ENCODE measurements around the gene PCDHGA1.

The PCDHGA1 gene

DNA sequence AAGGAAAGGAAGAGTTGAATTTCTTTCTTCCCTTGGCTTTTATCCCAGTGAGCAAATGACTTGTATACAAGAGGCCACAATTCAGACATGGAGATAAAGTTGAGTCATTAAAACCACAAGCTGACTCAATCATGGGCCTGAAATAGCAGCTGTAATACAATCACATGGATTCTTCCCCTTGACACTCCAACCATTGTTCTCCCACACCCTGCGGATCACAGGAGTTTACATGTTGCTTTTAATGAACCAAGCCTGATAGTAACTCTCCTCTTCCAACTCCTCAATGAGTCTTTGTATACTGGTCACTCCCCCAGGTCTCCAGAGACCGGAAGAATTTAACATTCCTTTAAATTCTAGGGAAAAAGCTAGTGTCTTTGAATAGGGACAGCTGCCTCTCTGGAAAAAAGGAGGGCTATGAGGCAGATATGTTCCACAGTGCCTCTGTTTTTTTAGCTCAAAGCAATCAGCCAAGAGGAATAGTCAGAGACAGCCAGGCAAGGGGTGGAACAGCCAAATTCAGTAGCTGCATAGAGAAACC lies 191.0 kb downstream of the PCDHGA1 start (continued):
- TF ChIP-seq, protein P1, sequence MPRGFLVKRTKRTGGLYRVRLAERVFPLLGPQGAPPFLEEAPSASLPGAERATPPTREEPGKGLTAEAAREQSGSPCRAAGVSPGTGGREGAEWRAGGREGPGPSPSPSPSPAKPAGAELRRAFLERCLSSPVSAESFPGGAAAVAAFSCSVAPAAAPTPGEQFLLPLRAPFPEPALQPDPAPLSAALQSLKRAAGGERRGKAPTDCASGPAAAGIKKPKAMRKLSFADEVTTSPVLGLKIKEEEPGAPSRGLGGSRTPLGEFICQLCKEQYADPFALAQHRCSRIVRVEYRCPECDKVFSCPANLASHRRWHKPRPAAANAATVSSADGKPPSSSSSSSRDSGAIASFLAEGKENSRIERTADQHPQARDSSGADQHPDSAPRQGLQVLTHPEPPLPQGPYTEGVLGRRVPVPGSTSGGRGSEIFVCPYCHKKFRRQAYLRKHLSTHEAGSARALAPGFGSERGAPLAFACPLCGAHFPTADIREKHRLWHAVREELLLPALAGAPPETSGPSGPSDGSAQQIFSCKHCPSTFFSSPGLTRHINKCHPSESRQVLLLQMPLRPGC (tag by site-specific recombination; IDR thresholded peaks at IDR 0.05) = peak; percentile 85
- TF ChIP-seq ZNF549 (tag by site-specific recombination; IDR thresholded peaks at IDR 0.05) (no peak), ZNF514 (tag by site-specific recombination; IDR thresholded peaks at IDR 0.05) (no peak), ZNF211 (tag by site-specific recombination; IDR thresholded peaks at IDR 0.05; ENCODE audit: low read depth) (0 out of 2 replicates have a peak, but pooled peaks have one; percentile 27), MEIS1 (CRISPR knock-in tag; IDR thresholded peaks at IDR 0.05; ENCODE audit: borderline replicate concordance) (no peak), SP7 (tag by site-specific recombination; IDR thresholded peaks at IDR 0.05) (peak; percentile 93), ZNF521 (tag by site-specific recombination; IDR thresholded peaks at IDR 0.05) (no peak)
- TF ChIP-seq, protein P2, sequence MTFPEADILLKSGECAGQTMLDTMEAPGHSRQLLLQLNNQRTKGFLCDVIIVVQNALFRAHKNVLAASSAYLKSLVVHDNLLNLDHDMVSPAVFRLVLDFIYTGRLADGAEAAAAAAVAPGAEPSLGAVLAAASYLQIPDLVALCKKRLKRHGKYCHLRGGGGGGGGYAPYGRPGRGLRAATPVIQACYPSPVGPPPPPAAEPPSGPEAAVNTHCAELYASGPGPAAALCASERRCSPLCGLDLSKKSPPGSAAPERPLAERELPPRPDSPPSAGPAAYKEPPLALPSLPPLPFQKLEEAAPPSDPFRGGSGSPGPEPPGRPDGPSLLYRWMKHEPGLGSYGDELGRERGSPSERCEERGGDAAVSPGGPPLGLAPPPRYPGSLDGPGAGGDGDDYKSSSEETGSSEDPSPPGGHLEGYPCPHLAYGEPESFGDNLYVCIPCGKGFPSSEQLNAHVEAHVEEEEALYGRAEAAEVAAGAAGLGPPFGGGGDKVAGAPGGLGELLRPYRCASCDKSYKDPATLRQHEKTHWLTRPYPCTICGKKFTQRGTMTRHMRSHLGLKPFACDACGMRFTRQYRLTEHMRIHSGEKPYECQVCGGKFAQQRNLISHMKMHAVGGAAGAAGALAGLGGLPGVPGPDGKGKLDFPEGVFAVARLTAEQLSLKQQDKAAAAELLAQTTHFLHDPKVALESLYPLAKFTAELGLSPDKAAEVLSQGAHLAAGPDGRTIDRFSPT (tag by site-specific recombination; IDR thresholded peaks at IDR 0.05) = peak; percentile 76
- TF ChIP-seq, protein P3, sequence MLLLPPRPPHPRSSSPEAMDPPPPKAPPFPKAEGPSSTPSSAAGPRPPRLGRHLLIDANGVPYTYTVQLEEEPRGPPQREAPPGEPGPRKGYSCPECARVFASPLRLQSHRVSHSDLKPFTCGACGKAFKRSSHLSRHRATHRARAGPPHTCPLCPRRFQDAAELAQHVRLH (tag by site-specific recombination; IDR thresholded peaks at IDR 0.05) = no peak
- TF ChIP-seq, protein P4, sequence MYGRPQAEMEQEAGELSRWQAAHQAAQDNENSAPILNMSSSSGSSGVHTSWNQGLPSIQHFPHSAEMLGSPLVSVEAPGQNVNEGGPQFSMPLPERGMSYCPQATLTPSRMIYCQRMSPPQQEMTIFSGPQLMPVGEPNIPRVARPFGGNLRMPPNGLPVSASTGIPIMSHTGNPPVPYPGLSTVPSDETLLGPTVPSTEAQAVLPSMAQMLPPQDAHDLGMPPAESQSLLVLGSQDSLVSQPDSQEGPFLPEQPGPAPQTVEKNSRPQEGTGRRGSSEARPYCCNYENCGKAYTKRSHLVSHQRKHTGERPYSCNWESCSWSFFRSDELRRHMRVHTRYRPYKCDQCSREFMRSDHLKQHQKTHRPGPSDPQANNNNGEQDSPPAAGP (tag by site-specific recombination; IDR thresholded peaks at IDR 0.05) = peak; percentile 96
- TF ChIP-seq, protein P5, sequence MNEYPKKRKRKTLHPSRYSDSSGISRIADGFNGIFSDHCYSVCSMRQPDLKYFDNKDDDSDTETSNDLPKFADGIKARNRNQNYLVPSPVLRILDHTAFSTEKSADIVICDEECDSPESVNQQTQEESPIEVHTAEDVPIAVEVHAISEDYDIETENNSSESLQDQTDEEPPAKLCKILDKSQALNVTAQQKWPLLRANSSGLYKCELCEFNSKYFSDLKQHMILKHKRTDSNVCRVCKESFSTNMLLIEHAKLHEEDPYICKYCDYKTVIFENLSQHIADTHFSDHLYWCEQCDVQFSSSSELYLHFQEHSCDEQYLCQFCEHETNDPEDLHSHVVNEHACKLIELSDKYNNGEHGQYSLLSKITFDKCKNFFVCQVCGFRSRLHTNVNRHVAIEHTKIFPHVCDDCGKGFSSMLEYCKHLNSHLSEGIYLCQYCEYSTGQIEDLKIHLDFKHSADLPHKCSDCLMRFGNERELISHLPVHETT (tag by site-specific recombination; IDR thresholded peaks at IDR 0.05) = peak; percentile 80

DNA sequence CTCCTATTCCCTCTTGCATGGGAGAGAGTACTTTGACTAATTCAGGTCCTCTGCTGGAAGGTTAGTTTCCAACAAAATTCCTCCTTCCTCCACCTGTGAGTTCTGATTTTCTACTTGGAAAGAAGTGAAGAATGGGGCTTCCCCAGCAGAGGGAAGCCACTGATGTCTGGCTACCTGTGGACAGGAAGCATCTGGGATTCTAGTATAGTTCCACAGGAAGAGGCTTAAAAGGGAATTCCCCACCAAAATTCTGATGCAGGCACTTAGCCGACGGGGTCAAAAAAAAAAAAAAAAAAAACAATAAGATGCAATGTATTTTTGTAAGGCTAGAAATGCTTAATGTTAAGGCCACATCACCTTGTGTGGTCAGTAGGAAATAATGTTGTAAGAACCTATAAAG lies 192.0 kb downstream of the PCDHGA1 start:
- H3K4me3 ChIP-seq (ENCODE audit: low read depth, low read length) = no peak overlapping the region
- peaks cover 11% of the 10 kb centered on the region for H3K4me1 ChIP-seq (ENCODE audit: control insufficient read depth, insufficient read depth, low read length)
- ChIA-PET CTCF (interaction anchor here (0.7 to 10.9 kb wide), 16 partner anchors 8 to 192 kb away, joined by 3 to 160 read pairs (median 12); partner anchors contain the start of genes PCDHGA1, PCDHGA11, PCDHGA12 and PCDHGA2), POLR2A (interaction anchor here (0.7 to 2.0 kb wide), 3 partner anchors 46 to 180 kb away, joined by 4 to 10 read pairs (median 4); partner anchors contain the start of genes PCDHGA11 and PCDHGC3)
- no peaks in the 10 kb centered on the region for H3K9me3 ChIP-seq (ENCODE audit: control insufficient read depth, insufficient read depth, low read depth, low read length)
- H3K36me3 ChIP-seq (ENCODE audit: control insufficient read depth in 2 of 2, insufficient read depth in 1 of 2, low read length in 2 of 2) = peaks cover 32 to 93% of the 10 kb centered on the region in 2 experiments
- peak overlapping the region; percentile 51; the same call in 1 of the 2 replicates for H3K27ac ChIP-seq (ENCODE audit: extremely low read depth, low read depth, low read length)
- TF ChIP-seq ZNF529 (tag by site-specific recombination; IDR thresholded peaks at IDR 0.05; ENCODE audit: insufficient replicate concordance) (no peak), ZFHX2 (tag by site-specific recombination; conservative IDR thresholded peaks at IDR 0.05) (no peak), RBAK (tag by site-specific recombination; IDR thresholded peaks at IDR 0.05) (no peak), OSR2 (tag by site-specific recombination; IDR thresholded peaks at IDR 0.05) (no peak), ZNF658 (tag by site-specific recombination; IDR thresholded peaks at IDR 0.05) (no peak), ZNF426 (tag by site-specific recombination; IDR thresholded peaks at IDR 0.05) (no peak), ZNF184 (tag by site-specific recombination; IDR thresholded peaks at IDR 0.05) (no peak), ZNF521 (tag by site-specific recombination; IDR thresholded peaks at IDR 0.05) (no peak), ZNF169 (tag by site-specific recombination; IDR thresholded peaks at IDR 0.05) (no peak), ZNF211 (tag by site-specific recombination; IDR thresholded peaks at IDR 0.05; ENCODE audit: low read depth) (no peak), ZNF138 (tag by site-specific recombination; IDR thresholded peaks at IDR 0.05; ENCODE audit: borderline replicate concordance) (no peak), ZNF302 (tag by site-specific recombination; IDR thresholded peaks at IDR 0.05; ENCODE audit: low read depth) (no peak)
- TF ChIP-seq, protein P6, sequence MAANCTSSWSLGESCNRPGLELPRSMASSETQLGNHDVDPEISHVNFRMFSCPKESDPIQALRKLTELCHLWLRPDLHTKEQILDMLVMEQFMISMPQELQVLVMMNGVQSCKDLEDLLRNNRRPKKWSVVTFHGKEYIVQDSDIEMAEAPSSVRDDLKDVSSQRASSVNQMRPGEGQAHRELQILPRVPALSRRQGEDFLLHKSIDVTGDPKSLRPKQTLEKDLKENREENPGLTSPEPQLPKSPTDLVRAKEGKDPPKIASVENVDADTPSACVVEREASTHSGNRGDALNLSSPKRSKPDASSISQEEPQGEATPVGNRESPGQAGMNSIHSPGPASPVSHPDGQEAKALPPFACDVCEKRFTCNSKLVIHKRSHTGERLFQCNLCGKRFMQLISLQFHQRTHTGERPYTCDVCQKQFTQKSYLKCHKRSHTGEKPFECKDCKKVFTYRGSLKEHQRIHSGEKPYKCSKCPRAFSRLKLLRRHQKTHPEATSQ (tag by site-specific recombination; IDR thresholded peaks at IDR 0.05) = no peak
- TF ChIP-seq, protein P7, sequence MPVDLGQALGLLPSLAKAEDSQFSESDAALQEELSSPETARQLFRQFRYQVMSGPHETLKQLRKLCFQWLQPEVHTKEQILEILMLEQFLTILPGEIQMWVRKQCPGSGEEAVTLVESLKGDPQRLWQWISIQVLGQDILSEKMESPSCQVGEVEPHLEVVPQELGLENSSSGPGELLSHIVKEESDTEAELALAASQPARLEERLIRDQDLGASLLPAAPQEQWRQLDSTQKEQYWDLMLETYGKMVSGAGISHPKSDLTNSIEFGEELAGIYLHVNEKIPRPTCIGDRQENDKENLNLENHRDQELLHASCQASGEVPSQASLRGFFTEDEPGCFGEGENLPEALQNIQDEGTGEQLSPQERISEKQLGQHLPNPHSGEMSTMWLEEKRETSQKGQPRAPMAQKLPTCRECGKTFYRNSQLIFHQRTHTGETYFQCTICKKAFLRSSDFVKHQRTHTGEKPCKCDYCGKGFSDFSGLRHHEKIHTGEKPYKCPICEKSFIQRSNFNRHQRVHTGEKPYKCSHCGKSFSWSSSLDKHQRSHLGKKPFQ (tag by site-specific recombination; IDR thresholded peaks at IDR 0.05) = no peak
- TF ChIP-seq, protein P8, sequence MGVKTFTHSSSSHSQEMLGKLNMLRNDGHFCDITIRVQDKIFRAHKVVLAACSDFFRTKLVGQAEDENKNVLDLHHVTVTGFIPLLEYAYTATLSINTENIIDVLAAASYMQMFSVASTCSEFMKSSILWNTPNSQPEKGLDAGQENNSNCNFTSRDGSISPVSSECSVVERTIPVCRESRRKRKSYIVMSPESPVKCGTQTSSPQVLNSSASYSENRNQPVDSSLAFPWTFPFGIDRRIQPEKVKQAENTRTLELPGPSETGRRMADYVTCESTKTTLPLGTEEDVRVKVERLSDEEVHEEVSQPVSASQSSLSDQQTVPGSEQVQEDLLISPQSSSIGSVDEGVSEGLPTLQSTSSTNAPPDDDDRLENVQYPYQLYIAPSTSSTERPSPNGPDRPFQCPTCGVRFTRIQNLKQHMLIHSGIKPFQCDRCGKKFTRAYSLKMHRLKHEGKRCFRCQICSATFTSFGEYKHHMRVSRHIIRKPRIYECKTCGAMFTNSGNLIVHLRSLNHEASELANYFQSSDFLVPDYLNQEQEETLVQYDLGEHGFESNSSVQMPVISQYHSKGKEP (tag by site-specific recombination; IDR thresholded peaks at IDR 0.05) = no peak
